HUDEP-2 (cell line): ENCODE data around the gene MYORG.
"Not testable (repeated sequence)": the region's sequence is repeated elsewhere in the genome, so short reads cannot be mapped to it uniquely, and the experiment has no call there.

Experiments used
- DNase-seq, 76 experiments: peaks; one replicate each; lab custom pipeline; 2025; ENCODE audit not compliant: unreplicated experiment in 76 of 76; lab: John Stamatoyannopoulos, UW

Gene MYORG

GRCh38 chr9:34338079-34338478 lies 38.6 kb downstream of the MYORG start:
- not testable (repeated sequence) for DNase-seq

GRCh38 chr9:34337403-34337802 lies 39.3 kb downstream of the MYORG start:
- DNase-seq: peak in 1 of 76 experiments; percentile 2

GRCh38 chr9:34335376-34335775 lies 41.3 kb downstream of the MYORG start:
- DNase-seq: no peak

- DNase-seq: no peak
Measured at GRCh38 chr9:34334916-34335315, 41.8 kb downstream of the MYORG start.

GRCh38 chr9:34334337-34334824 lies 42.3 kb downstream of the MYORG start:
- no peak for DNase-seq

GRCh38 chr9:34333836-34334235 lies 42.9 kb downstream of the MYORG start:
- no peak for DNase-seq

- DNase-seq: peak in 25 of 76 experiments; percentile 3 to 61 (median 23)
Measured at GRCh38 chr9:34332076-34332964, 44.4 kb downstream of the MYORG start.

GRCh38 chr9:34331196-34331595 lies 45.5 kb downstream of the MYORG start:
- no peak for DNase-seq

- DNase-seq: peak; percentile 21 to 99 (median 97)
Measured at GRCh38 chr9:34328987-34329832, 47.5 kb downstream of the MYORG start, which contains the start of the genes KIF24 and NUDT2. TSS of gene KIF24 (minus strand) at chr9:34329268. CDS start at chr9:34311346, 17,922 bp downstream. TSS of gene NUDT2 (plus strand) at chr9:34329569. CDS start at chr9:34339040, 9,471 bp downstream.

GRCh38 chr9:34328500-34328986 lies 48.2 kb downstream of the MYORG start:
- peak in 32 of 76 experiments; percentile 22 to 77 (median 48) for DNase-seq

- no peak for DNase-seq
Measured at GRCh38 chr9:34326690-34327089, 50.0 kb downstream of the MYORG start.

GRCh38 chr9:34322899-34323591 lies 53.7 kb downstream of the MYORG start:
- no peak for DNase-seq

- no peak for DNase-seq
Measured at GRCh38 chr9:34321451-34321850, 55.2 kb downstream of the MYORG start.

- DNase-seq: no peak
Measured at GRCh38 chr9:34318163-34318790, 58.4 kb downstream of the MYORG start.

- DNase-seq: no peak
Measured at GRCh38 chr9:34317436-34317835, 59.3 kb downstream of the MYORG start.
